ENCODE measurements around the gene ABHD14A.

GRCh38 chr3:51966016-51966415 is 8.8 kb upstream of the ABHD14A start:
- TF ChIP-seq CTCF (IDR thresholded peaks at IDR 0.05; ENCODE audit: poor library complexity) (no peak), EZH2phosphoT487 (IDR thresholded peaks at IDR 0.05; ENCODE audit: low read depth, severe bottlenecking, unreplicated experiment) (no peak)

All from hepatocyte (in vitro differentiated cells).